ENCODE data around the gene LETMD1. TPM values are rescaled to one million over a fixed set of nuclear protein-coding genes. Genes with fewer than 3 reads are reported as not detected.
A peak's percentile ranks its signal among the peaks of the same experiment; 100 is the strongest.

LETMD1 gene
- total and polyA plus RNA-seq, 8 donors = 34.3 to 59.5 (median 49.8) TPM

DNA sequence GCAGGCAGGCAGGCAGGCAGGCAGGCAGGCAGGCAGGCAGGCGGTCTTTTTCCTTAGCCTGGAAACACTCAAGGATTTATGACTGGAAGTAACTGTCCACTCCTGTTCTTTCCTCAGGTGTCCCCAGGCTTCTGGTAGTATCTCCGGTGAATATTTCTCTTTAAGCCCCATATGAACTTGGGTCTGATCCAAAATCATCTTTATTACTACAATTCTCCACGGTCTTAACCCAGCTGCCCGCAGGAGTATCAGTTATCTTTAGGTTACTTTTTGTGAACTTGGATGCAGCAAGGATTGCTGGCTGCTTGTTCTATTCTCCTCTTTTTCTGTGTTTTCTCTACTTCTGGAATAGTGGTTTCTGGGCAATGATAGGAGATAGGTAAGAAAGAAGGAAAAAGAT, 32.0 kb downstream of the LETMD1 start:
- Histone ChIP-seq H3K27me3 (no peaks in the 10 kb centered on the region), H3K4me1 (peaks cover 0 to 3% (median 0%) of the 10 kb centered on the region in 3 donors), H3K4me3 (no peak overlapping the region), H3K9me3 (no peaks in the 10 kb centered on the region), H3K36me3 (no peaks in the 10 kb centered on the region), H3K27ac (no peak overlapping the region)
- ATAC-seq (no peak), DNase-seq (no peak), FAIRE-seq (no peak)
- intact Hi-C loops (cut with DNase I) = no loop called here
- TF ChIP-seq CTCF (IDR thresholded peaks at IDR 0.05) = no peak
- 69 to 83% methylated on average over 4 of the region's 4 CpGs for WGBS, 2 donors

- Histone ChIP-seq H3K4me1 (no peaks in the 10 kb centered on the region), H3K27ac (no peak overlapping the region), H3K4me3 (no peak overlapping the region), H3K36me3 (no peaks in the 10 kb centered on the region), H3K27me3 (no peaks in the 10 kb centered on the region), H3K9me3 (no peaks in the 10 kb centered on the region)
- intact Hi-C loops (cut with DNase I) = no loop called here
- ATAC-seq (no peak), FAIRE-seq (no peak), DNase-seq (no peak)
- WGBS, 2 donors = 81 to 88% methylated on average over 1 of the region's 1 CpG
- no peak for TF ChIP-seq CTCF (IDR thresholded peaks at IDR 0.05)
Measured at GRCh38 chr12:51081421-51081820, 33.3 kb downstream of the LETMD1 start.

- WGBS, 2 donors = 1% methylated on average over 18 of the region's 18 CpGs
- no peaks in the 10 kb centered on the region for H3K36me3 ChIP-seq
- DNase-seq (peak in 1 of 6 donors; percentile 25), FAIRE-seq (no peak), ATAC-seq (peak; percentile 6 to 28 (median 22))
- H3K4me1 ChIP-seq = no peaks in the 10 kb centered on the region
- H3K27me3 ChIP-seq = no peaks in the 10 kb centered on the region
- intact Hi-C loops (cut with DNase I) = no loop called here
- no peak for TF ChIP-seq CTCF (IDR thresholded peaks at IDR 0.05)
- peak overlapping the region; percentile 77 to 85 (median 81) for H3K27ac ChIP-seq
- no peaks in the 10 kb centered on the region for H3K9me3 ChIP-seq
- H3K4me3 ChIP-seq = peak overlapping the region; percentile 83 to 92 (median 84)
Measured at GRCh38 chr12:51082561-51083125, 34.5 kb downstream of the LETMD1 start.

DNA sequence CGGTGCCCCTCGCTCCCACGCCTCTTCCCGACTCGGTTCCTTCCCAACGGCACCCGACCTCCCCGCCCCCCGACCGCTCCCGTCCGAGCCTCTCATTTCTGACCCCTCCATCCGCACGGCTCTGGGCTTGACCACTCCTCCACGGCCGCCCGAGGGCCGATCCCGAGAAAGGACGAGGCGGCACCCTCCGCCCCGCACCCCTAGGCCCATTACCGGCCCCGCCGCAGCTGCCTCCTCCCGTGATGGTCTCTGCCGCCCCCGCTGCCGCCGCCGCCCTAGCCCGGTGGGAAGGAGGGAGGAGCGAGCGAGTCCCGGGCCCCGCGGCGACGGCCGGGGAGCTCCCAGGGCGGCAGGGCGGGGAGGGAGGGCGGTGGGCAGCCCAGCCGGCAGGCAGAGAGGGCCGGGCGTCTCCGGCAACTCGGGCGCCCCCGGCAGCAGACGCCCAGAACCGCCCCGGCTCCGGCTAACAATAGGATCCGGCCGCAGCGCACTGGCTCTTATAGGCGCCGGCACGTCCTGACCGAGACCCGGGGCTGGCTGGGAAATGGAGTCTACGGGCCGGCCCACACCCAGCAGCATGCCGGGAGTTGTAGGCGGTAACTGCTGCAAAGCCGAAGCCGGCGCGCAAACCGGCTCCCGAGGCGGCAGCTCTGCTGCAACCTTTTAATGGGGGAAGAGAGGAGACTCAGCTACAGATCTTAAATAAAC, 35.2 kb downstream of the LETMD1 start, which contains the start of gene CSRNP2:
Gene CSRNP2 (minus strand): TSS at position 471 of the 708 bp plus-strand sequence. CDS start 7,035 bp downstream, outside the sequence.
- FAIRE-seq = peak; percentile 13
- H3K36me3 ChIP-seq = no peaks in the 10 kb centered on the region
- H3K4me1 ChIP-seq = no peaks in the 10 kb centered on the region
- TF ChIP-seq CTCF (IDR thresholded peaks at IDR 0.05) = no peak
- peak; percentile 95 to 99 (median 96) for DNase-seq
- 0% methylated on average over 62 to 74 of the region's 74 CpGs for WGBS, 2 donors
- peak within 1 kb of the TSS; percentile 83 to 92 (median 84) for H3K4me3 ChIP-seq
- intact Hi-C loops (cut with DNase I) = no loop called here
- no peaks in the 10 kb centered on the region for H3K27me3 ChIP-seq
- no peaks in the 10 kb centered on the region for H3K9me3 ChIP-seq
- ATAC-seq = peak; percentile 99 to 100 (median 100)
- peak within 1 kb of the TSS; percentile 77 to 85 (median 81) for H3K27ac ChIP-seq

DNA sequence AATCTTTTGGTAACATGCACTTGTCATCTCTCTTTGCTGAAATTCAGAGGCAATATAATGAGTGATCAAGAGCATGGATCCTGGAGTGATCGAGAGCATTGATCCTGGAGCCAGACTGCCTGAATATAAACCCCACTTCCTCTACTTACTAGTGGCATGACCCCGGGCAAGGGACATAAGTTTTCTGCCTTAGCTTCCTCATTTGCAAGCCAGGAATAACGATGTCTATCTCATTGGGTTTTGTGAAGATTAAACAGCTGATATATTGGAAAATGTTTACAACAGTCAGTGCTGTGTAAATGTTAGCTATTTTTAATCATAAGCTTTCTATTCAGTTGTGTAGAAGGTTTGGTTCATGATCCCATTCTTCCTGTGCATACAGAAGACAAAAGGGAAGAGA, 37.6 kb downstream of the LETMD1 start:
- H3K4me1 ChIP-seq = no peaks in the 10 kb centered on the region
- no peak overlapping the region for H3K27ac ChIP-seq
- ATAC-seq (no peak), DNase-seq (no peak), FAIRE-seq (no peak)
- H3K27me3 ChIP-seq = no peaks in the 10 kb centered on the region
- TF ChIP-seq CTCF (IDR thresholded peaks at IDR 0.05) = no peak
- no peaks in the 10 kb centered on the region for H3K9me3 ChIP-seq
- H3K36me3 ChIP-seq = no peaks in the 10 kb centered on the region
- intact Hi-C loops (cut with DNase I) = no loop called here
- 62 to 63% methylated on average over 3 of the region's 3 CpGs for WGBS, 2 donors
- no peak overlapping the region for H3K4me3 ChIP-seq
